HL-60 (cell line): ENCODE measurements around the gene AHDC1.

Source experiments
- DNase-seq, 2 experiments: peaks; one replicate each; pipeline ENCODE4 v3.0.0-alpha.2; 2010 to 2020; ENCODE audit warnings: low read depth in 1 of 2, low spot score in 1 of 2
- H3K27ac ChIP-seq: fragments of 250-450 bp; sonication (Bioruptor Pico); replicated peaks from 2 replicates; pipeline ENCODE4 v1.5.1; 2020; ENCODE audit warnings: mild to moderate bottlenecking, moderate library complexity
- H3K27me3 ChIP-seq: fragments of 250-450 bp; sonication (Bioruptor Pico); 2 replicates; pipeline ENCODE4 v1.5.1; 2021; ENCODE audit warnings: mild to moderate bottlenecking, moderate library complexity; ENCODE audit not compliant: insufficient read depth, poor library complexity, severe bottlenecking
- H3K4me3 ChIP-seq: replicated peaks from 2 replicates; pipeline ENCODE4 v1.5.1; 2011; ENCODE audit warnings: mild to moderate bottlenecking, control low read depth, low read length; ENCODE audit not compliant: insufficient read depth
- GABPA ChIP-seq: IDR thresholded peaks from 2 replicates; pipeline ENCODE4 v1.6.1; 2012; ENCODE audit warnings: low read depth
- POLR2AphosphoS5 ChIP-seq: IDR thresholded peaks from 2 replicates; pipeline ENCODE4 v1.6.1; 2012; ENCODE audit warnings: low read depth
- REST ChIP-seq: IDR thresholded peaks from 2 replicates; pipeline ENCODE4 v1.6.1; 2012; ENCODE audit warnings: low read depth; ENCODE audit not compliant: insufficient replicate concordance
- SPI1 ChIP-seq: IDR thresholded peaks from 2 replicates; pipeline ENCODE4 v1.6.1; 2012; ENCODE audit warnings: low read depth, mild to moderate bottlenecking, borderline replicate concordance
- TF ChIP-seq, protein P1 (sequence below): IDR thresholded peaks from one replicate; pipeline ENCODE4 v1.5.1; 2011; ENCODE audit warnings: low read length, control low read depth, inconsistent platforms; ENCODE audit not compliant: insufficient read depth

The AHDC1 gene

DNA sequence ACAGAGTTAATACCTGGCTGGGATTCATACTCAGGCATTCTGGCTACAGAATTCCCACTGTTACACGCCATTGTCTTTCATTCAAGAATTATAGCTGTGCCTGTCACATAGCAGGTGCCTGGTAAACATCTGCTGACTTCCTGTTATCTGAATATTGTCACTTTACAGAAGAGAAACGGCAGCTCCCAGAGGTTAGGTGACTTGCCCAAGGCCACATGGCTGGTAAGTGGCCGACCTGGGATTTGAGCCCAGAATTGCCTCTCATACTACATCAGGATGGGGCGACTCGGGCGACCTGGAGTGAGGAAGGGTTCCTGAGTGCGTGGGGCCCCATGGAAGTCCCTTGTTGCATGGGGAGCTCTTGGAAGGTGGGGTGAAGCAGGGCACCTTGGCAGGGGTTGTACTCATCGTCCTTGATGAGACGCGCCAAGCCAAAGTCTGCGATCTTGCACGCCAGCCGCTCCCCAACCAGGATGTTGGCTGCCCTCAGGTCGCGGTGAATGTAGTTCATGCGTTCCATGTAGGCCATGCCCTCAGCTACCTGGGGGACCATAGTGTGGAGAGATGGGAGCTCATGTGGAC lies 10.2 kb upstream of the AHDC1 start:
- Histone ChIP-seq H3K27me3 (no peaks in the 10 kb centered on the region), H3K4me3 (no peak overlapping the region), H3K27ac (no peak overlapping the region)
- peak; percentile 26; the same call in 1 of the 2 replicates for TF ChIP-seq SPI1
- no peak for TF ChIP-seq REST
- no peak for DNase-seq

DNA sequence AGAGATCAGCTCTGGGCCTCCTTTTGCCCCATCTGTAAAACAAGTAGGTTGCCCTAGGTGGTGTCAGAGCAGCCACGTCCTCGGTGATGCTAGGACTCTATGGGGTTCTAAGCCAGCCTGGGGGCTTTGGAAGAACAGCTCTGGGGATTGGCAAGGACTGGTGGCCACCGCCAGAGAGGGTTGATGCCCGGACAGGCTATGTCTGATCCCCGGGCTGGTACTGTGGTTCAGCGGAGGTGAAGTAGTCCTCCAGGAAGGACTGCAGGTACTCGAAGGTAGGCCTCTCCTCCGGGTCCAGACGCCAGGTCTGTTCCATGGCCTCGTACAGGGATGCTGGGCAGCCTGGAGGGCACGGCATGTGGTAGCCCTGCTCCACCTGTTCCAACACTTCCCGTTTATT lies 8.8 kb upstream of the AHDC1 start:
- TF ChIP-seq, protein P1, sequence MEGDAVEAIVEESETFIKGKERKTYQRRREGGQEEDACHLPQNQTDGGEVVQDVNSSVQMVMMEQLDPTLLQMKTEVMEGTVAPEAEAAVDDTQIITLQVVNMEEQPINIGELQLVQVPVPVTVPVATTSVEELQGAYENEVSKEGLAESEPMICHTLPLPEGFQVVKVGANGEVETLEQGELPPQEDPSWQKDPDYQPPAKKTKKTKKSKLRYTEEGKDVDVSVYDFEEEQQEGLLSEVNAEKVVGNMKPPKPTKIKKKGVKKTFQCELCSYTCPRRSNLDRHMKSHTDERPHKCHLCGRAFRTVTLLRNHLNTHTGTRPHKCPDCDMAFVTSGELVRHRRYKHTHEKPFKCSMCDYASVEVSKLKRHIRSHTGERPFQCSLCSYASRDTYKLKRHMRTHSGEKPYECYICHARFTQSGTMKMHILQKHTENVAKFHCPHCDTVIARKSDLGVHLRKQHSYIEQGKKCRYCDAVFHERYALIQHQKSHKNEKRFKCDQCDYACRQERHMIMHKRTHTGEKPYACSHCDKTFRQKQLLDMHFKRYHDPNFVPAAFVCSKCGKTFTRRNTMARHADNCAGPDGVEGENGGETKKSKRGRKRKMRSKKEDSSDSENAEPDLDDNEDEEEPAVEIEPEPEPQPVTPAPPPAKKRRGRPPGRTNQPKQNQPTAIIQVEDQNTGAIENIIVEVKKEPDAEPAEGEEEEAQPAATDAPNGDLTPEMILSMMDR: no peak
- no peak for TF ChIP-seq GABPA
- TF ChIP-seq POLR2AphosphoS5: no peak
- DNase-seq: no peak
- no peak overlapping the region for H3K27ac ChIP-seq
- H3K4me3 ChIP-seq: no peak overlapping the region
- no peaks in the 10 kb centered on the region for H3K27me3 ChIP-seq

- Histone ChIP-seq H3K27me3 (no peaks in the 10 kb centered on the region), H3K27ac (no peak overlapping the region), H3K4me3 (no peak overlapping the region)
- no peak for DNase-seq
- TF ChIP-seq SPI1 (no peak), REST (no peak), GABPA (no peak), POLR2AphosphoS5 (no peak)
- TF ChIP-seq, protein P1: no peak
Measured at GRCh38 chr1:27611450-27611849, 7.5 kb upstream of the AHDC1 start.

- no peak overlapping the region for H3K4me3 ChIP-seq
- no peaks in the 10 kb centered on the region for H3K27me3 ChIP-seq
- no peak overlapping the region for H3K27ac ChIP-seq
- no peak for DNase-seq
- TF ChIP-seq REST (no peak), GABPA (no peak), POLR2AphosphoS5 (no peak), SPI1 (no peak)
- TF ChIP-seq, protein P1: no peak
Measured at GRCh38 chr1:27609618-27610240, 5.8 kb upstream of the AHDC1 start.
